MCF 10A (cell line): ENCODE measurements around the gene MAPT. TPM values are rescaled to one million over a fixed set of nuclear protein-coding genes. Genes with fewer than 3 reads are reported as not detected.
"Not testable (repeated sequence)": the region's sequence is repeated elsewhere in the genome, so short reads cannot be mapped to it uniquely, and the experiment has no call there.

Experiments
- BruUV-seq: library from RNA; stranded (reverse); fragments of 400-500 nt; replicated peaks from 2 replicates; lab custom pipeline; 2021; lab: Mats Ljungman, UMichigan
- CTCF ChIA-PET: fragments of 300-600 bp; sonication (Branson Sonifier 250); formaldehyde crosslinking; extraction: SDS; loops from one replicate; lab custom pipeline; 2021; ENCODE audit warnings: antibody characterized with exemption, inconsistent platforms; lab: Yijun Ruan, JAX
- POLR2A ChIA-PET: fragments of 300-600, 350-650 bp; sonication (Branson Sonifier 250); formaldehyde crosslinking; extraction: SDS; loops from one replicate; lab custom pipeline; 2020; ENCODE audit warnings: antibody characterized with exemption, inconsistent platforms; lab: Yijun Ruan, JAX
- DNase-seq: peaks from one replicate; pipeline ENCODE4 v3.0.0-alpha.2; 2018; ENCODE audit not compliant: unreplicated experiment
- H3K27ac Mint-ChIP-seq: one replicate; pipeline ENCODE4 v1.8.0; 2022; ENCODE audit warnings: mild to moderate bottlenecking, low read depth, mixed read lengths; ENCODE audit not compliant: unreplicated experiment
- H3K27me3 Mint-ChIP-seq: one replicate; pipeline ENCODE4 v1.8.0; 2022; ENCODE audit warnings: mixed read lengths; ENCODE audit not compliant: insufficient read depth, unreplicated experiment
- H3K36me3 Mint-ChIP-seq: one replicate; pipeline ENCODE4 v1.8.0; 2022; ENCODE audit warnings: mild to moderate bottlenecking, moderate library complexity, mixed read lengths; ENCODE audit not compliant: insufficient read depth, unreplicated experiment
- H3K4me1 Mint-ChIP-seq: one replicate; pipeline ENCODE4 v1.8.0; 2022; ENCODE audit warnings: mixed read lengths; ENCODE audit not compliant: insufficient read depth, unreplicated experiment
- H3K4me3 Mint-ChIP-seq: one replicate; pipeline ENCODE4 v1.8.0; 2022; ENCODE audit warnings: mild to moderate bottlenecking, moderate library complexity, mixed read lengths; ENCODE audit not compliant: unreplicated experiment
- H3K9me3 Mint-ChIP-seq: one replicate; pipeline ENCODE4 v1.8.0; 2022; ENCODE audit warnings: mixed read lengths; ENCODE audit not compliant: unreplicated experiment
- CTCF ChIP-seq: fragments of 200-600 bp; IDR thresholded peaks from one replicate; pipeline ENCODE4 v1.8.0; 2022; ENCODE audit warnings: antibody characterized with exemption, mild to moderate bottlenecking; ENCODE audit not compliant: unreplicated experiment
- intact Hi-C: fragments of 100-400 bp; cut with micrococcal nuclease; formaldehyde crosslinking; loops from 2 replicates; pipeline ENCODE4 v1.14.1; 2022
- total RNA-seq: library from RNA; stranded (reverse); gene quantifications from 2 replicates; pipeline ENCODE4 v1.2.3, GENCODE V29; 2022

MAPT gene
- total RNA-seq, 1 experiment from 2014 or later = 0.42 TPM

- ChIA-PET CTCF (interaction anchor here (1.1 to 4.6 kb wide), 2 partner anchors 13 to 14 kb away, joined by 4 to 26 read pairs; no protein-coding TSS in a partner anchor), POLR2A (no interaction called here)
- BruUV-seq = no TSS peak
- intact Hi-C loops = no loop called here
- no peaks in the 10 kb centered on the region for H3K9me3 Mint-ChIP-seq
- no peaks in the 10 kb centered on the region for H3K4me1 Mint-ChIP-seq
- H3K4me3 Mint-ChIP-seq = no peak overlapping the region
- DNase-seq = no peak
- H3K27ac Mint-ChIP-seq = no peak overlapping the region
- peaks cover 56% of the 10 kb centered on the region for H3K27me3 Mint-ChIP-seq
- no peak for TF ChIP-seq CTCF
- H3K36me3 Mint-ChIP-seq = no peaks in the 10 kb centered on the region
Observed at GRCh38 chr17:45935710-45936509, 41.6 kb downstream of the MAPT start.

GRCh38 chr17:45936610-45937009, 42.3 kb downstream of the MAPT start:
- Mint-ChIP-seq H3K4me1 (no peaks in the 10 kb centered on the region), H3K36me3 (no peaks in the 10 kb centered on the region), H3K27ac (no peak overlapping the region), H3K27me3 (peaks cover 62% of the 10 kb centered on the region), H3K9me3 (no peaks in the 10 kb centered on the region), H3K4me3 (no peak overlapping the region)
- DNase-seq = no peak
- BruUV-seq = no TSS peak
- intact Hi-C loops = no loop called here
- POLR2A ChIA-PET = no interaction called here
- no peak for TF ChIP-seq CTCF
- CTCF ChIA-PET = interaction anchor here (0.6 to 4.6 kb wide), 2 partner anchors 13 to 16 kb away, joined by 3 to 26 read pairs; no protein-coding TSS in a partner anchor

GRCh38 chr17:45937186-45937585, 42.8 kb downstream of the MAPT start:
- intact Hi-C loops, H3K27ac Mint-ChIP-seq, H3K4me3 Mint-ChIP-seq, DNase-seq, H3K9me3 Mint-ChIP-seq, BruUV-seq, POLR2A ChIA-PET, H3K36me3 Mint-ChIP-seq, H3K4me1 Mint-ChIP-seq: not testable (repeated sequence)
- CTCF ChIA-PET = interaction anchor here (0.6 to 4.6 kb wide), 2 partner anchors 12 to 17 kb away, joined by 3 to 26 read pairs; no protein-coding TSS in a partner anchor
- peaks cover 67% of the 10 kb centered on the region for H3K27me3 Mint-ChIP-seq

GRCh38 chr17:45939395-45939794, 45.0 kb downstream of the MAPT start:
- ChIA-PET POLR2A (no interaction called here), CTCF (interaction anchor here (4.6 kb wide), 1 partner anchor 10 kb away, joined by 26 read pairs; no protein-coding TSS in a partner anchor)
- Mint-ChIP-seq H3K4me3 (no peak overlapping the region), H3K36me3 (no peaks in the 10 kb centered on the region), H3K27me3 (peaks cover 89% of the 10 kb centered on the region), H3K4me1 (no peaks in the 10 kb centered on the region), H3K9me3 (no peaks in the 10 kb centered on the region), H3K27ac (no peak overlapping the region)
- DNase-seq = no peak
- intact Hi-C loops = no loop called here
- no TSS peak for BruUV-seq
- TF ChIP-seq CTCF = no peak
